Spleen (tissue), 7 donors: ENCODE data around the gene SCNN1A.

Experiments used
- POLR2A ChIP-seq, 3 donors: fragments of 450-650 bp; IDR thresholded peaks; one replicate each; pipeline ENCODE4 v1.5.1; 2017; ENCODE audit warnings: antibody characterized with exemption in 3 of 3, mild to moderate bottlenecking in 1 of 3
- TF ChIP-seq, protein P1 (sequence below), 11 experiments: fragments of 200-600 bp in 7 of 11; fragments of 450-650 bp in 4 of 11; sonication (generic) in 4 of 11; IDR thresholded peaks in 8 of 11; conservative IDR thresholded peaks in 3 of 11; 1 replicate in 7 of 11; 2 replicates in 4 of 11; pipeline versions ENCODE4 v1.4.0 to v1.8.0; 2016 to 2021; ENCODE audit warnings: antibody characterized with exemption in 11 of 11, inconsistent platforms in 4 of 11, mild to moderate bottlenecking in 1 of 11
- donor health status: DM: no; HTN: no; CAD: no; lungs with moderate emphysema.
- donor health status: DM: no; HTN: no; CAD: no.
- donor health status: DM: no; HTN: no; CAD: no.

DNA sequence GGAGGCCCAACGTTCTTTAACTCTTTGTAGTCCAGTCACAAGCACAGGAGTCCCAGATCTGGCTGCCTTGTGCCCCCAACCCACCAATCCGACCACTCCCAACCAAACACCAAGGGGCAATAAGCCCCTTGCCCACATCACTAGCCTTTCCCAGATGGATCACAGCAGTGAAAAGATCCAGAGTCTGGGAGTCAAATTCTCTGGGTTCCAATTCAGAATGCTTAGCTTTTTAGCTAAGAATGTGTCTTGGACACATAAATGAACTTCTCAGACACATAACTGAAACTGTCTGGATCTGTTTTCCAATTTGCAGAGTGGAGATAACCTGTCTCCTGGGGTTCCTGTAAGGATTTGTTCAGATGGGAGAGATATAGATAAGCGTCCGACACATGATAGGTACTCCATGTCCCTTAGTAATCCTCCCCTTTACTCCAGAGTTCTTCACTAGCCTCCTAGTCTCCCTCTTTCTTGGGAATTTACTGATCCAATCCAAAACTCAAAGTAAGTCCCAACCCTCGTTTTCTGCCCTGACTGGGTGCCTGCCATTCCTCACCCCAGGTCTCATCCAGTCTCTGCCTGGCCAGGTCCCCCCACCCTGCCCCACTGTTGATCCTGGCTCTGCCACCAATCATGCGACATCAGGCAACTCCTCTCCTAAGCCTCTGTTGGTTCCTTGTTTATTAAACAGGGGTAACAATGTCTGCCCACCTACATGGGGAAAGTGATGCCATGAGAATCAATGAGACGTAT, 33.0 kb downstream of the SCNN1A start:
- no peak for TF ChIP-seq POLR2A (IDR thresholded peaks at IDR 0.05)
- TF ChIP-seq, protein P1, sequence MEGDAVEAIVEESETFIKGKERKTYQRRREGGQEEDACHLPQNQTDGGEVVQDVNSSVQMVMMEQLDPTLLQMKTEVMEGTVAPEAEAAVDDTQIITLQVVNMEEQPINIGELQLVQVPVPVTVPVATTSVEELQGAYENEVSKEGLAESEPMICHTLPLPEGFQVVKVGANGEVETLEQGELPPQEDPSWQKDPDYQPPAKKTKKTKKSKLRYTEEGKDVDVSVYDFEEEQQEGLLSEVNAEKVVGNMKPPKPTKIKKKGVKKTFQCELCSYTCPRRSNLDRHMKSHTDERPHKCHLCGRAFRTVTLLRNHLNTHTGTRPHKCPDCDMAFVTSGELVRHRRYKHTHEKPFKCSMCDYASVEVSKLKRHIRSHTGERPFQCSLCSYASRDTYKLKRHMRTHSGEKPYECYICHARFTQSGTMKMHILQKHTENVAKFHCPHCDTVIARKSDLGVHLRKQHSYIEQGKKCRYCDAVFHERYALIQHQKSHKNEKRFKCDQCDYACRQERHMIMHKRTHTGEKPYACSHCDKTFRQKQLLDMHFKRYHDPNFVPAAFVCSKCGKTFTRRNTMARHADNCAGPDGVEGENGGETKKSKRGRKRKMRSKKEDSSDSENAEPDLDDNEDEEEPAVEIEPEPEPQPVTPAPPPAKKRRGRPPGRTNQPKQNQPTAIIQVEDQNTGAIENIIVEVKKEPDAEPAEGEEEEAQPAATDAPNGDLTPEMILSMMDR (IDR thresholded peaks at IDR 0.05 in 8 of 11, conservative IDR thresholded peaks at IDR 0.05 in 3 of 11): no peak
